Kidney tubule cell (primary cell): ENCODE results near the gene ABCA5.
"Not testable (repeated sequence)": the region's sequence is repeated elsewhere in the genome, so short reads cannot be mapped to it uniquely, and the experiment has no call there.

Experiments
- DNase-seq: peaks from one replicate; pipeline ENCODE4 v3.0.0-alpha.2; 2018; ENCODE audit warnings: low spot score

The ABCA5 gene

GRCh38 chr17:69198238-69198637 is 128.7 kb downstream of the ABCA5 start:
- no peak for DNase-seq

GRCh38 chr17:69196105-69196653 is 130.8 kb downstream of the ABCA5 start:
- not testable (repeated sequence) for DNase-seq
